HEK293T (cell line): ENCODE measurements around the gene FAM171A1.

ENCODE experiments used
- ARNT ChIP-seq: fragments of 450-650 bp; IDR thresholded peaks from 2 replicates; pipeline ENCODE4 v1.6.1; 2017; ENCODE audit warnings: mild to moderate bottlenecking
- BHLHE40 ChIP-seq: fragments of 450-650 bp; IDR thresholded peaks from 2 replicates; pipeline ENCODE4 v1.6.1; 2016; ENCODE audit warnings: mild to moderate bottlenecking, moderate library complexity, borderline replicate concordance
- CTBP1 ChIP-seq: fragments of 450-650 bp; IDR thresholded peaks from 2 replicates; pipeline ENCODE4 v1.6.1; 2016; ENCODE audit warnings: borderline replicate concordance
- ELF4 ChIP-seq: fragments of 450-650 bp; IDR thresholded peaks from 2 replicates; pipeline ENCODE4 v1.6.1; 2017; ENCODE audit warnings: antibody characterized with exemption
- FOXA1 ChIP-seq: fragments of 450-650 bp; IDR thresholded peaks from 2 replicates; pipeline ENCODE4 v1.6.1; 2016; ENCODE audit warnings: mild to moderate bottlenecking
- FOXK2 ChIP-seq: fragments of 450-650 bp; IDR thresholded peaks from 2 replicates; pipeline ENCODE4 v1.6.1; 2016; ENCODE audit warnings: mild to moderate bottlenecking
- FOXM1 ChIP-seq: fragments of 450-650 bp; IDR thresholded peaks from 2 replicates; pipeline ENCODE4 v1.6.1; 2017; ENCODE audit warnings: mild to moderate bottlenecking, borderline replicate concordance
- L3MBTL2 ChIP-seq: fragments of 450-650 bp; conservative IDR thresholded peaks from 2 replicates; pipeline ENCODE4 v1.6.1; 2016; ENCODE audit warnings: mild to moderate bottlenecking
- LEF1 ChIP-seq: fragments of 450-650 bp; IDR thresholded peaks from 2 replicates; pipeline ENCODE4 v1.6.1; 2017; ENCODE audit warnings: mild to moderate bottlenecking, borderline replicate concordance
- PKNOX1 ChIP-seq: fragments of 450-650 bp; IDR thresholded peaks from 2 replicates; pipeline ENCODE4 v1.6.1; 2016
- SP1 ChIP-seq: fragments of 450-650 bp; IDR thresholded peaks from 2 replicates; pipeline ENCODE4 v1.6.1; 2017
- SUZ12 ChIP-seq: fragments of 450-650 bp; IDR thresholded peaks from 2 replicates; pipeline ENCODE4 v1.6.1; 2016; ENCODE audit warnings: mild to moderate bottlenecking
- ZNF384 ChIP-seq: fragments of 450-650 bp; IDR thresholded peaks from 2 replicates; pipeline ENCODE4 v1.6.1; 2016

- TF ChIP-seq SUZ12 (no peak), PKNOX1 (peak; percentile 68), FOXM1 (no peak), ARNT (no peak), CTBP1 (no peak), FOXA1 (no peak), SP1 (no peak), ZNF384 (no peak), ELF4 (no peak), BHLHE40 (no peak), L3MBTL2 (no peak), LEF1 (no peak), FOXK2 (no peak)
Measured at GRCh38 chr10:15169555-15170401, 201.3 kb downstream of the FAM171A1 start.
